ENCODE measurements around the gene TARS2.

DNA sequence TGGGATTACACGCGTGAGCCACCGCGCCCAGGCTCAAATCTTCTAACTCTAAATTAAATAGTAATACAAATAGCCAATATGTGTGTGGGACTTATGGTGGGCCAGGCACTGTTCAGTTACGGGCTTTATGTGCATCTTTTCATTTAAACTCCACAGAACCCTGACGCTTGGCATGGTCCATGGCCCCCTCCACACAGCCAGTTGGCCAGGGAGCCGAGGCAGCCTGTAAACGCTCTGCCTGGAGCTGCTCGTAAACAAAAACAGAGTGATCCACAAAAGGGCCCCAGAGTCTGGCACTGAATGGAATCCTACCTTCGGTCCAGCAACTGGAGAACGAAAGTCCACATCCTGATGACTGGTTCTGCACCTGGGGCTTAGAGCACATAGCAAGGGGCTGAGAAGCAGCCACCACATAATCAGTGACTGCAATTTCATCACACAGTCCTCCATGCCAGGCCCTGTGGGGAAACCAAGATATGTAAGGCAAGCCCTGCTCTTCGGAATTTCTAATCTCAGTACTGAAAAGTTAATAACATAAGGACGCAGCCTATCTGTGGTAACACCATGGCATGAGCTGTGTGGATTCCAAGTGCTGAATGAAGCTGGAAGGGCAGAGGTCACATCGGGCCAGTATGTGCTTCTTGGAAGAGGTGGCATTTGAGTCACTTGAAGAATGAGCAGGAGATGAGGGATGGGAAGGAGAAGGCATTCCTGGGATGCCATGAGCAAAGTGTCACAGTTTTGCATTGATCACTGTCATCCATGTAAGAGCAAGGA is 48.5 kb downstream of the TARS2 start:
- TF ChIP-seq RAD21 (IDR thresholded peaks at IDR 0.05; ENCODE audit: low read depth): no peak
- TF ChIP-seq TCF12 (IDR thresholded peaks at IDR 0.05; ENCODE audit: low read depth): no peak
- TF ChIP-seq, protein P1, sequence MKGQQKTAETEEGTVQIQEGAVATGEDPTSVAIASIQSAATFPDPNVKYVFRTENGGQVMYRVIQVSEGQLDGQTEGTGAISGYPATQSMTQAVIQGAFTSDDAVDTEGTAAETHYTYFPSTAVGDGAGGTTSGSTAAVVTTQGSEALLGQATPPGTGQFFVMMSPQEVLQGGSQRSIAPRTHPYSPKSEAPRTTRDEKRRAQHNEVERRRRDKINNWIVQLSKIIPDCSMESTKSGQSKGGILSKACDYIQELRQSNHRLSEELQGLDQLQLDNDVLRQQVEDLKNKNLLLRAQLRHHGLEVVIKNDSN (IDR thresholded peaks at IDR 0.05): no peak
- no peak for TF ChIP-seq TAF1 (IDR thresholded peaks at IDR 0.05; ENCODE audit: low read depth)
- no peak for TF ChIP-seq NFIC (IDR thresholded peaks at IDR 0.05)
- no peak for TF ChIP-seq EP300 (IDR thresholded peaks at IDR 0.05; ENCODE audit: borderline replicate concordance)
- no peak for TF ChIP-seq CEBPB (IDR thresholded peaks at IDR 0.05)
- TF ChIP-seq TEAD4 (IDR thresholded peaks at IDR 0.05): peak; percentile 75
- TF ChIP-seq, protein P2, sequence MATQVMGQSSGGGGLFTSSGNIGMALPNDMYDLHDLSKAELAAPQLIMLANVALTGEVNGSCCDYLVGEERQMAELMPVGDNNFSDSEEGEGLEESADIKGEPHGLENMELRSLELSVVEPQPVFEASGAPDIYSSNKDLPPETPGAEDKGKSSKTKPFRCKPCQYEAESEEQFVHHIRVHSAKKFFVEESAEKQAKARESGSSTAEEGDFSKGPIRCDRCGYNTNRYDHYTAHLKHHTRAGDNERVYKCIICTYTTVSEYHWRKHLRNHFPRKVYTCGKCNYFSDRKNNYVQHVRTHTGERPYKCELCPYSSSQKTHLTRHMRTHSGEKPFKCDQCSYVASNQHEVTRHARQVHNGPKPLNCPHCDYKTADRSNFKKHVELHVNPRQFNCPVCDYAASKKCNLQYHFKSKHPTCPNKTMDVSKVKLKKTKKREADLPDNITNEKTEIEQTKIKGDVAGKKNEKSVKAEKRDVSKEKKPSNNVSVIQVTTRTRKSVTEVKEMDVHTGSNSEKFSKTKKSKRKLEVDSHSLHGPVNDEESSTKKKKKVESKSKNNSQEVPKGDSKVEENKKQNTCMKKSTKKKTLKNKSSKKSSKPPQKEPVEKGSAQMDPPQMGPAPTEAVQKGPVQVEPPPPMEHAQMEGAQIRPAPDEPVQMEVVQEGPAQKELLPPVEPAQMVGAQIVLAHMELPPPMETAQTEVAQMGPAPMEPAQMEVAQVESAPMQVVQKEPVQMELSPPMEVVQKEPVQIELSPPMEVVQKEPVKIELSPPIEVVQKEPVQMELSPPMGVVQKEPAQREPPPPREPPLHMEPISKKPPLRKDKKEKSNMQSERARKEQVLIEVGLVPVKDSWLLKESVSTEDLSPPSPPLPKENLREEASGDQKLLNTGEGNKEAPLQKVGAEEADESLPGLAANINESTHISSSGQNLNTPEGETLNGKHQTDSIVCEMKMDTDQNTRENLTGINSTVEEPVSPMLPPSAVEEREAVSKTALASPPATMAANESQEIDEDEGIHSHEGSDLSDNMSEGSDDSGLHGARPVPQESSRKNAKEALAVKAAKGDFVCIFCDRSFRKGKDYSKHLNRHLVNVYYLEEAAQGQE (IDR thresholded peaks at IDR 0.05; ENCODE audit: low read depth): no peak
- TF ChIP-seq EGR1 (IDR thresholded peaks at IDR 0.05): no peak
- TF ChIP-seq YY1 (IDR thresholded peaks at IDR 0.05; ENCODE audit: low read depth): no peak
- no peak for TF ChIP-seq ZBTB7A (IDR thresholded peaks at IDR 0.05; ENCODE audit: low read depth)
